Spleen (tissue), 11 donors: ENCODE results near the gene KYNU. TPM values are rescaled to one million over a fixed set of nuclear protein-coding genes. Genes with fewer than 3 reads are reported as not detected.

Source experiments
- DNase-seq: peaks from one replicate; pipeline ENCODE4 v3.0.0-alpha.2; 2020
- H3K27ac ChIP-seq, 8 donors: fragments of 200-600 bp; sonication (generic) in 7 of 8; 1 replicate in 4 of 8; 2 replicates in 4 of 8; pipeline versions ENCODE4 v1.5.0 to v1.8.0; 2016 to 2021; ENCODE audit warnings: inconsistent platforms in 4 of 8, mild to moderate bottlenecking in 4 of 8, moderate library complexity in 1 of 8
- H3K27me3 ChIP-seq, 7 donors: fragments of 200-600 bp; sonication (generic) in 6 of 7; replicated peaks in 1 of 7; 1 replicate in 4 of 7; 2 replicates in 3 of 7; pipeline versions ENCODE4 v1.5.0 to v1.8.0; 2016 to 2021; ENCODE audit warnings: inconsistent platforms in 3 of 7, mild to moderate bottlenecking in 1 of 7
- H3K36me3 ChIP-seq, 6 donors: fragments of 200-600 bp; sonication (generic) in 5 of 6; 1 replicate in 4 of 6; 2 replicates in 2 of 6; pipeline versions ENCODE4 v1.5.0 to v1.8.0; 2016 to 2021; ENCODE audit warnings: inconsistent platforms in 2 of 6
- H3K4me1 ChIP-seq, 6 donors: fragments of 200-600 bp; sonication (generic) in 5 of 6; 1 replicate in 3 of 6; 2 replicates in 3 of 6; pipeline versions ENCODE4 v1.5.0 to v1.8.0; 2016 to 2021; ENCODE audit warnings: inconsistent platforms in 3 of 6
- H3K4me3 ChIP-seq, 8 donors: fragments of 200-600 bp; sonication (generic) in 7 of 8; 1 replicate in 4 of 8; 2 replicates in 4 of 8; pipeline versions ENCODE4 v1.5.0 to v1.8.0; 2016 to 2021; ENCODE audit warnings: inconsistent platforms in 4 of 8, mild to moderate bottlenecking in 4 of 8, moderate library complexity in 2 of 8
- H3K9me3 ChIP-seq, 8 donors: fragments of 200-600 bp; sonication (generic) in 7 of 8; 1 replicate in 4 of 8; 2 replicates in 4 of 8; pipeline versions ENCODE4 v1.5.0 to v1.8.0; 2016 to 2021; ENCODE audit warnings: inconsistent platforms in 4 of 8
- CTCF ChIP-seq, 11 experiments: fragments of 200-600 bp in 7 of 11; fragments of 450-650 bp in 4 of 11; sonication (generic) in 4 of 11; IDR thresholded peaks in 8 of 11; conservative IDR thresholded peaks in 3 of 11; 1 replicate in 7 of 11; 2 replicates in 4 of 11; pipeline versions ENCODE4 v1.4.0 to v1.8.0; 2016 to 2021; ENCODE audit warnings: antibody characterized with exemption in 11 of 11, inconsistent platforms in 4 of 11, mild to moderate bottlenecking in 1 of 11
- POLR2A ChIP-seq, 3 donors: fragments of 450-650 bp; IDR thresholded peaks; one replicate each; pipeline ENCODE4 v1.5.1; 2017; ENCODE audit warnings: antibody characterized with exemption in 3 of 3, mild to moderate bottlenecking in 1 of 3
- POLR2AphosphoS5 ChIP-seq, 3 donors: sonication (generic); formaldehyde crosslinking; IDR thresholded peaks; one replicate each; pipeline ENCODE4 v1.5.1; 2017; ENCODE audit warnings: antibody characterized with exemption in 3 of 3
- WGBS, 5 donors: extraction: QIAGEN DNeasy Blood & Tissue Kit in 3 of 5; methylation state at CpG; one replicate each; pipeline versions ENCODE4 v1.1.5 to v1.1.7; 2013 to 2018; 5-methylcytosine and 5-hydroxymethylcytosine counted together
- intact Hi-C: fragments of 100-400 bp; cut with DNase I; formaldehyde crosslinking; loops from one replicate; pipeline ENCODE4 v1.15.0; 2023; ENCODE audit warnings: low total_unique reads
- polyA plus RNA-seq, 3 donors: library from polyadenylated mRNA; stranded (reverse); fragments of 200-250 nt; gene quantifications; one replicate each; pipeline ENCODE4 v1.2.1, GENCODE V29; 2013
- total RNA-seq, 7 donors: library from RNA; depleted of rRNA in 3 of 7; stranded (reverse); fragments of >200 nt in 3 of 7; fragmentation: NEBNext Ultra II Directional in 4 of 7; extraction: Animal tissue kit (Norgen Biotek cat#: 25700) in 4 of 7; gene quantifications; one replicate each; pipeline versions ENCODE4 v1.1.0 to v1.2.1, GENCODE V29; 2016 to 2021
- donor health status: healthy with polysubstance abuse.
- donor health status: DM: no; HTN: no; CAD: no; lungs with moderate emphysema.
- donor health status: DM: no; HTN: no; CAD: no.
- donor health status: Bipolar disorder and iron deficiency.
- donor health status: healthy.
- donor health status: DM: no; HTN: no; CAD: no.
- donor health status: DM: yes; HTN: yes; CAD: no.

KYNU gene
- total and polyA plus RNA-seq, 10 donors: 11.1 to 38.4 (median 20.8) TPM

DNA sequence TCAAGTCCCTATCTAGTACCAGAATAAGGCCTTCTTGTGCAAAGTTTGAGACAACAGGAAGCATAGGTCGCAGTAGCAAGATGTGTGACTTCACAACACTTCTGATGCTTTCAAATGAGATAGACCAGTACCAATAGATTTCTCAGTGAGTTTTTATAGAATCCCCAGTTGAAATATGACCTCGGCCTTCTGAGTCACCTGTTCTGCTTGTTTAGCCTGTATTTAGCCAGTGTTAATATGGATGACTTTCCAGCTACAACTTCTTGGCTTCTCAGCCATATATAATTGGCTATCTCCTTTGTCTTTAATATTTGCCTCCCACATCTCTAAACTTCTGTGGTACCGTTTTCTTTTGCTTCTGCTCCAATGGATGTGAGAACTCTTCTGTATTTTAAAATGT is 113.8 kb downstream of the KYNU start:
- TF ChIP-seq POLR2AphosphoS5 (IDR thresholded peaks at IDR 0.05) (no peak), POLR2A (IDR thresholded peaks at IDR 0.05) (no peak), CTCF (IDR thresholded peaks at IDR 0.05 in 8 of 11, conservative IDR thresholded peaks at IDR 0.05 in 3 of 11) (no peak)
- Histone ChIP-seq H3K27me3 (no peaks in the 10 kb centered on the region), H3K36me3 (no peaks in the 10 kb centered on the region), H3K9me3 (no peaks in the 10 kb centered on the region), H3K4me1 (peaks cover 0 to 12% (median 5%) of the 10 kb centered on the region in 6 donors), H3K4me3 (no peak overlapping the region), H3K27ac (no peak overlapping the region)
- WGBS, 5 donors: 75 to 91% (median 80%) methylated on average over 3 of the region's 3 CpGs
- DNase-seq: no peak
- intact Hi-C loops: no loop called here

- TF ChIP-seq POLR2AphosphoS5 (IDR thresholded peaks at IDR 0.05) (no peak), POLR2A (IDR thresholded peaks at IDR 0.05) (no peak), CTCF (IDR thresholded peaks at IDR 0.05 in 8 of 11, conservative IDR thresholded peaks at IDR 0.05 in 3 of 11) (no peak)
- WGBS, 5 donors: 79 to 93% (median 88%) methylated on average over 4 of the region's 4 CpGs
- intact Hi-C loops: no loop called here
- H3K36me3 ChIP-seq: no peaks in the 10 kb centered on the region
- H3K4me1 ChIP-seq: peaks cover 0 to 12% (median 5%) of the 10 kb centered on the region in 6 donors
- no peaks in the 10 kb centered on the region for H3K9me3 ChIP-seq
- no peaks in the 10 kb centered on the region for H3K27me3 ChIP-seq
- H3K27ac ChIP-seq: no peak overlapping the region
- no peak overlapping the region for H3K4me3 ChIP-seq
- DNase-seq: no peak
Observed at GRCh38 chr2:142992840-142993239, 115.4 kb downstream of the KYNU start.

DNA sequence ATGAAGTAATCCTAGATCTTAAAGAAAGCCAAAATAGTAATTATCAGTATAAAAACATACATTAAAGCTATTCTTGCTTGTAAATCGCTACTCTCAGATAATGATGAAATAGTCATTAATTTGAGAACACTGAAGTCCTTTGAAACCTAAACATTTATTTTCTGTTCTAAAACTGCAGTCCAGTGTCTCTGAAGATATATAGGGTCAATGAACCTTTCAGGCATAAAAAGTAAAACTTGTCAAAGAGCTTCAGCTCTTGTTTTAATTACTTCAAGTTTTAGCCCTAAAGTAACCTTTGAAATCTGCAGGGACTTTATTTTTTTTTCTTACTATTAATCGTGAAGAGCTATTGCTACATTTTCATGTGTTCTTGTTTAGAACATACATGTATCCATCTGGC is 116.3 kb downstream of the KYNU start:
- intact Hi-C loops: no loop called here
- no peak for DNase-seq
- Histone ChIP-seq H3K27me3 (peaks cover 0 to 1% (median 0%) of the 10 kb centered on the region in 7 donors), H3K4me1 (peaks cover 0 to 12% (median 5%) of the 10 kb centered on the region in 6 donors), H3K9me3 (no peaks in the 10 kb centered on the region), H3K36me3 (no peaks in the 10 kb centered on the region), H3K27ac (no peak overlapping the region), H3K4me3 (no peak overlapping the region)
- TF ChIP-seq POLR2AphosphoS5 (IDR thresholded peaks at IDR 0.05) (no peak), POLR2A (IDR thresholded peaks at IDR 0.05) (no peak), CTCF (IDR thresholded peaks at IDR 0.05 in 8 of 11, conservative IDR thresholded peaks at IDR 0.05 in 3 of 11) (no peak)
- WGBS, 5 donors: 72 to 83% (median 78%) methylated on average over 2 of the region's 2 CpGs

DNA sequence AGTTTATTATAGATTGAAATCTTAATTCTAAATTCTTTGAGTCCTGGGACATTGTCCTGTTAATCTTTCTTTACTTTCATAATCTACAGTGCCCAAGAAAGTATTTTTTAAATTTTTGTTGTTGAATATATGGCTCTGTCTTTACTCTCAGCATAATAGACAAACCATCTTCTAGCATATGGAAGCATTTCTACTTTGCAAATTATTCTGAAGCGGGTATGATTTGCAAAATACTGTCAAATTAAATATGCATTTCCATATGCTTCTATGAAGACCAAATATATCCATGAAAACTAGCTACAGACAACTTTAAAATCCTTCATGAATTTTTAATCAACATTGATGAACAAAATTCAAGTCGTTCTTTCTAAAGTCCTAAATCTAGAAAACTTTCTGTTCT is 117.2 kb downstream of the KYNU start:
- TF ChIP-seq POLR2AphosphoS5 (IDR thresholded peaks at IDR 0.05) (no peak), POLR2A (IDR thresholded peaks at IDR 0.05) (no peak), CTCF (IDR thresholded peaks at IDR 0.05 in 8 of 11, conservative IDR thresholded peaks at IDR 0.05 in 3 of 11) (no peak)
- no peak for DNase-seq
- WGBS, 5 donors: 86 to 94% (median 93%) methylated on average over 2 of the region's 2 CpGs
- peaks cover 0 to 4% (median 0%) of the 10 kb centered on the region in 7 donors for H3K27me3 ChIP-seq
- no peaks in the 10 kb centered on the region for H3K9me3 ChIP-seq
- H3K4me1 ChIP-seq: peaks cover 0 to 3% (median under 1%) of the 10 kb centered on the region in 6 donors
- no peaks in the 10 kb centered on the region for H3K36me3 ChIP-seq
- H3K27ac ChIP-seq: no peak overlapping the region
- intact Hi-C loops: no loop called here
- H3K4me3 ChIP-seq: no peak overlapping the region
